Measurements from ENCODE around the gene CDH24. TPM values are rescaled to one million over a fixed set of nuclear protein-coding genes. Genes with fewer than 3 reads are reported as not detected.

The CDH24 gene
- total and polyA plus RNA-seq, 2 of the 4 experiments (the other 2 are of a cell fraction), result 3.9 to 24.4 TPM

- TF ChIP-seq BHLHE40 (IDR thresholded peaks at IDR 0.05; ENCODE audit: low read depth, low read length), result no peak
- TF ChIP-seq SMC3 (IDR thresholded peaks at IDR 0.05; ENCODE audit: low read depth, low read length), result no peak
- TF ChIP-seq NFE2L2 (IDR thresholded peaks at IDR 0.05; ENCODE audit: low read depth, low read length), result no peak
- no peak for TF ChIP-seq RCOR1 (IDR thresholded peaks at IDR 0.05; ENCODE audit: insufficient replicate concordance, low read length)
- TF ChIP-seq ELK1 (IDR thresholded peaks at IDR 0.05; ENCODE audit: borderline replicate concordance, low read depth, low read length), result no peak
- H4K20me1 ChIP-seq (ENCODE audit: insufficient read depth, low read length), result peaks cover 46% of the 10 kb centered on the region
- in situ Hi-C loops (cut with MboI; ENCODE audit: low sequenced_read_pairs) (loop anchor here (5.0 to 10.0 kb wide), 2 partner anchors 33 to 515 kb away; partner anchors contain the start of gene CIROP), intact Hi-C loops (cut with micrococcal nuclease) (loop anchor here (1.0 kb wide), 1 partner anchor 40 kb away; no protein-coding TSS in a partner anchor), dilution Hi-C loops (cut with HindIII; ENCODE audit: low sequenced_read_pairs, unreplicated experiment) (no loop called here)
- no peak overlapping the region; the same call in 1 of the 2 replicates for H3K4me2 ChIP-seq (ENCODE audit: low read depth, low read length)
- H3K4ac ChIP-seq (ENCODE audit: low read depth, low read length), result 0 out of 2 replicates have a peak overlapping the region, but pooled peaks have one; percentile 15
- H2BK15ac ChIP-seq (ENCODE audit: low read depth, low read length), result no peak overlapping the region
- no peak overlapping the region for H2BK5ac ChIP-seq (ENCODE audit: low read depth, low read length, poor library complexity, severe bottlenecking)
- no CpG with 5 or more reads among the region's 4 CpGs for whole genome bisulfite sequencing, 2 experiments (ENCODE audit: extremely low coverage in 2 of 2, insufficient read length in 1 of 2)
- peak overlapping the region; percentile 55; the same call in 1 of the 2 replicates for H3K14ac ChIP-seq (replicated peaks; ENCODE audit: low read depth, low read length)
- ChIA-PET POLR2A (ENCODE audit: unreplicated experiment) (interaction anchor here (0.5 kb wide), 1 partner anchor 54 kb away, joined by 8 read pairs; no protein-coding TSS in a partner anchor), CTCF (interaction anchor here (0.5 to 1.8 kb wide), 28 partner anchors 8 to 152 kb away, joined by 3 to 21 read pairs (median 4); partner anchors contain the start of genes ACIN1, C14orf119, CDH24 and CEBPE)
- H2AK9ac ChIP-seq (replicated peaks; ENCODE audit: low read depth, low read length, poor library complexity), result peak overlapping the region; percentile 30
- peaks cover 5% of the 10 kb centered on the region; the same call in 1 of the 2 replicates for H3K9me1 ChIP-seq (ENCODE audit: insufficient read depth, low read length)
- no peak overlapping the region; a peak in 1 of 4 replicates for H4K8ac ChIP-seq (ENCODE audit: low read depth in 2 of 2, low read length in 2 of 2)
- H3K27me3 ChIP-seq (ENCODE audit: control insufficient read depth, insufficient read depth, low read length), result no peaks in the 10 kb centered on the region
- no peak overlapping the region for H2BK20ac ChIP-seq (ENCODE audit: low read depth, low read length)
- no peak overlapping the region for H3K4me3 ChIP-seq (ENCODE audit: insufficient read depth, low read depth, low read length)
- peaks cover 13% of the 10 kb centered on the region for H3K4me1 ChIP-seq (ENCODE audit: control insufficient read depth, insufficient read depth, low read length)
- H3K27ac ChIP-seq (ENCODE audit: insufficient read depth, low read length), result peak overlapping the region; percentile 14
- no TSS peak for BruUV-seq (replicated peaks)
- H4K5ac ChIP-seq (ENCODE audit: low read depth, low read length), result no peak overlapping the region
- peak overlapping the region; percentile 83 for H3K23ac ChIP-seq (ENCODE audit: low read depth, low read length)
- H2BK120ac ChIP-seq (ENCODE audit: low read depth, low read length), result no peak overlapping the region
- ATAC-seq (ENCODE audit: low read depth) (no peak), DNase-seq (no peak)
- H3K9ac ChIP-seq (ENCODE audit: low read depth, low read length), result 0 out of 2 replicates have a peak overlapping the region, but pooled peaks have one; percentile 18
- H3K36me3 ChIP-seq (ENCODE audit: control insufficient read depth, insufficient read depth, low read length), result peaks cover 40% of the 10 kb centered on the region
- H3K79me1 ChIP-seq (ENCODE audit: low read depth in 1 of 2, low read length in 2 of 2), result peaks cover 17 to 66% of the 10 kb centered on the region in 2 experiments
- no peak overlapping the region for H3K56ac ChIP-seq (ENCODE audit: extremely low read depth, insufficient read depth, low read length)
- peak overlapping the region; percentile 10; the same call in 1 of the 2 replicates for H2AK5ac ChIP-seq (ENCODE audit: low read depth, low read length)
- no peak overlapping the region for H3K18ac ChIP-seq (ENCODE audit: low read depth, low read length)
- H2AFZ ChIP-seq (replicated peaks; ENCODE audit: low read length, poor library complexity), result no peak overlapping the region
- H3K9me3 ChIP-seq (ENCODE audit: control insufficient read depth, insufficient read depth, low read length), result no peaks in the 10 kb centered on the region
- H4K91ac ChIP-seq (ENCODE audit: insufficient read depth, low read depth, low read length), result no peak overlapping the region
These were observed 12.1 kb upstream of the CDH24 start for GRCh38 chr14:23069413-23069806.

Data from IMR-90 (cell line).